Measurements from ENCODE around the gene CRELD2.

DNA sequence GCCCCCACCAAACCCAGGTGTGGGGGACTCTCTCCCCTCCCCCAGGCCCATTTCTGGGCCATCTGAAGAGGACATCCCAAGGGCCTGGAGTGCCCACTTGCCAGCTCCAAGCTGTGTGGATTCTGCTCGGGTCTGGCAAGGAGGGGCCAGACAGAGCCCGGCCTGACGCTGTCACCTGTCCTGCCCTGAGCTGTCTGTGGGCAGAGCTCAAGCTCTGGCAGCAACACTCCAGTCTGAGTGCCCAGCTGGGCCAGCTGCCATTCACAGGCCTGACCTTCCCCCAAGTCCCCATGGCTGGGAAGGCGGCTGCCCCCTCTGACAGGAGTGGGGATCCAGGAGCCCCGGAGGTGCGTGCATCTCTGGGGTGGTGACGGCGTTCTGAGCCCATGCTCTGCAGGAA, 35.9 kb downstream of the CRELD2 start:
- TF ChIP-seq CTCF (IDR thresholded peaks at IDR 0.05; ENCODE audit: borderline replicate concordance, extremely low read depth, low read length, poor library complexity, severe bottlenecking) (no peak), EZH2 (IDR thresholded peaks at IDR 0.05; ENCODE audit: borderline replicate concordance, low read depth, low read length, severe bottlenecking) (no peak)
